NCI-H128 (cell line): ENCODE data around the gene AP2B1.

Experiments used
- DNase-seq: peaks from one replicate; lab custom pipeline; 2025; ENCODE audit not compliant: unreplicated experiment; lab: John Stamatoyannopoulos, UW

Gene AP2B1

GRCh38 chr17:35627417-35627816, 40.3 kb downstream of the AP2B1 start:
- DNase-seq = no peak

- DNase-seq = no peak
These were observed 43.5 kb downstream of the AP2B1 start for GRCh38 chr17:35630530-35631148.

- DNase-seq = no peak
These were observed 53.9 kb downstream of the AP2B1 start for GRCh38 chr17:35641032-35641431.

- DNase-seq = no peak
These were observed 58.8 kb downstream of the AP2B1 start for GRCh38 chr17:35645923-35646322.

GRCh38 chr17:35651467-35651866, 64.3 kb downstream of the AP2B1 start:
- DNase-seq = no peak

- DNase-seq = no peak
These were observed 66.7 kb downstream of the AP2B1 start for GRCh38 chr17:35653619-35654361.

GRCh38 chr17:35655303-35655702, 68.2 kb downstream of the AP2B1 start:
- DNase-seq = no peak

GRCh38 chr17:35660902-35661301, 73.8 kb downstream of the AP2B1 start:
- DNase-seq = no peak

- DNase-seq = no peak
These were observed 77.6 kb downstream of the AP2B1 start for GRCh38 chr17:35664685-35665084.

GRCh38 chr17:35665662-35666061, 78.5 kb downstream of the AP2B1 start:
- no peak for DNase-seq

- DNase-seq = no peak
These were observed 78.9 kb downstream of the AP2B1 start for GRCh38 chr17:35666070-35666469.

GRCh38 chr17:35666967-35667532, 79.9 kb downstream of the AP2B1 start:
- DNase-seq = no peak

- DNase-seq = no peak
These were observed 81.7 kb downstream of the AP2B1 start for GRCh38 chr17:35668802-35669201.

GRCh38 chr17:35674552-35674951, 87.4 kb downstream of the AP2B1 start:
- DNase-seq = no peak

- no peak for DNase-seq
These were observed 89.3 kb downstream of the AP2B1 start for GRCh38 chr17:35676441-35676840.

- no peak for DNase-seq
These were observed 92.0 kb downstream of the AP2B1 start for GRCh38 chr17:35679007-35679682.

GRCh38 chr17:35683591-35683990, 96.5 kb downstream of the AP2B1 start:
- no peak for DNase-seq

- no peak for DNase-seq
These were observed 97.1 kb downstream of the AP2B1 start for GRCh38 chr17:35684055-35684802.

- DNase-seq = no peak
These were observed 105.5 kb downstream of the AP2B1 start for GRCh38 chr17:35692512-35693210.

- DNase-seq = no peak
These were observed 106.5 kb downstream of the AP2B1 start for GRCh38 chr17:35693662-35694061.

- no peak for DNase-seq
These were observed 107.8 kb downstream of the AP2B1 start for GRCh38 chr17:35694906-35695305.
